HG02642 (cell line): Measurements from ENCODE around the gene OR4M1.
"Not testable (repeated sequence)": the region's sequence is repeated elsewhere in the genome, so short reads cannot be mapped to it uniquely, and the experiment has no call there.

Experiments
- ATAC-seq: cut with Tn5 transposase; IDR thresholded peaks from one replicate; pipeline ENCODE4 v1.9.1; 2021; ENCODE audit warnings: mild to moderate bottlenecking; ENCODE audit not compliant: unreplicated experiment, poor library complexity

OR4M1 gene

DNA sequence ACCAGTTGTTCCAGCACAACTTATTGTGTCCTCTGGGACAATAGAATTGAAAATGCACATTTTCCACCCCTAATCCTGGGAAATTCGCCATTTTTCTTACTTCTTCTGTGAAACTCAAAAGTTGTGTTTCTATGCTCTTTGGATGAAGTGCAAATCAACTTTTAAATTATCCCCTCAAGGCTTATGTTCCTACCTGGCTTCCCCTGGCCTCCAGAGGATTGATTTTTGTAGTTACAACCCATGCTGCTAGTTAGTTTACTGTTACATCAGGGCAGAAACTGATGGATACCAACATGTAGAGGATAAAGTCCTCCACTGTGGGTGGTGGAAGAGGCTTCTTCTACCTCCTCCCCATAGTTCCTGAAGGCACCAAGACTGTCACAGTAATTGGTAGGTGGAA is at the start of gene OR4M1:
OR4M1 (plus strand) TSS at position 301 of the 400 bp plus-strand sequence. CDS start 6,819 bp downstream, outside the sequence.
- ATAC-seq: not testable (repeated sequence)

DNA sequence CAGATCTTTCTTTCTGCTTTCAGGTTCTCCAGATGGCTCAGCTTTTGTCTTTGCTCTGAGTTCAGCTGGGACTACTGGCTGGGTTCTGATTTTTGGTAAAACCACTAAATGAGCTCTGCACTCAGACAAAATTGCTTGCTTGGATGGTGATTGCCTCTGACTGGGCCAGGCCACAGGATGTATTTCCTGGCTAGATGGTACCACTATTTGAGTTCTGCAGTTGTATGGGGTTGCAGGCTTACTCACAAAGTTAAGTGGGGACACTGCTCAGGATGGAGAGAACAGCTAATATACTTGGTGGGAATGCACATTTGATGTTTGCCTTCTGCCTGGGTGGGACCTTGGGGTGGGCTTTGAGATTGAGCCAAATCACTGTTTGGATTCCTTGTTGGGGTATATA is 43.9 kb upstream of the OR4M1 start:
- no peak for ATAC-seq

- no peak for ATAC-seq
These were observed 43.5 kb upstream of the OR4M1 start for GRCh38 chr14:19729763-19730162.

GRCh38 chr14:19733893-19734292 is 39.4 kb upstream of the OR4M1 start:
- not testable (repeated sequence) for ATAC-seq

DNA sequence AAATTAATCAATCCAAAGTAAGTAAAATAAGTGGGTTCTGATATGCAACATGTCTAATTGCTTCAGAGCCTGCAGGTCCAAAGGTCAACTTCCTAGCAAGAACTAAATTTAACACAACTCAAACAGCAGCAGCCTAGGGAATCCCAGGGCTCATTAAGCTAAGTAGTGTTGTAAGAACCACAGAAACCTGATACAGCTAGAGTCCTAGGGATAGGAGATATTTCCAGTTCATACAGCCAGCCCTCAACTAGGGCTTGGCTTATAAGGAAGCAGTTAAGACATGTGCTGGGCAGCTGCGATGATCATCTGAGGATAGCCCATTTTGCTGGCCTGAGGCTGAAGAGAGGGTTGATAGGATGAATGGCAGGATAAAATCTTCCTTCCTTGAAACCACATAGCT is 30.0 kb upstream of the OR4M1 start, which contains the start of gene OR4Q3:
OR4Q3 (plus strand) TSS at position 316 of the 400 bp plus-strand sequence.
- ATAC-seq: no peak

DNA sequence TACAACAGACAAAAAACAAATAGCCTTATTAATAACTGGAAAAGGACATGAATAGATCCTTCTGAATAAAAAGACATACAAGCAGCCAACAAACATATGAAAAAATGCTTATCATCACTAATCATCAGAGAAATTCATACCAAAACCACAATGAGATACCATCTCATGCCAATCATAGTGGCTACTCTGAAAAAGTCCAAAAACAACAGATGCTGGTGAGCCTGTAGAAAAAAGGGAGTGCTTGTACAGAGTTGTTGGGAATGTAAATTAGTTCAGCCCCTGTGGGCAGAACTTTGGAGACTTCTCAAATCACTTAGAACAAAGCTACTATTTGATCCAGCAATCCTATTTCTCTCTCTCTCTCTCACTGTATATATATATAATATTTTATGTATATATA is 21.0 kb upstream of the OR4M1 start:
- ATAC-seq: not testable (repeated sequence)

- no peak for ATAC-seq
These were observed 19.1 kb upstream of the OR4M1 start for GRCh38 chr14:19754172-19754571.

- ATAC-seq: not testable (repeated sequence)
These were observed 1.8 kb upstream of the OR4M1 start for GRCh38 chr14:19771491-19771890.

- no peak for ATAC-seq
These were observed 1.3 kb upstream of the OR4M1 start for GRCh38 chr14:19771895-19772430.

- not testable (repeated sequence) for ATAC-seq
These were observed 850 bp upstream of the OR4M1 start for GRCh38 chr14:19772454-19772853.

DNA sequence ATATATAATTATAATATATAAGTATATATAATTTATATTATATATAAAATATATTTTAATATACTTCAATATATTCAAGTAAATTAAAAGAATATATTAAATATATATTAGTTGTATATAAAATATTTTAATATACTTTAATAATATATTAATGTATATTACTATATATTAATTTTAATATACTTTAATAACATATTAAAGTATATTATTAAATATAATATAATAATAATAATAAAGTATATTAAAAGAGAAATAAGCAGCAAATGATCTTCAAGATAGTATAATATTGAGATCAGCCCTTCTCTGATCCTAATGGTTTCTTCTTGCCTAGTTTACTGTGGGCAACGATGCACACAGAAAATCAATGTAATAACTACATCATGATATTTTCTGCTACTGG is 2.3 kb downstream of the OR4M1 start:
- ATAC-seq: no peak

DNA sequence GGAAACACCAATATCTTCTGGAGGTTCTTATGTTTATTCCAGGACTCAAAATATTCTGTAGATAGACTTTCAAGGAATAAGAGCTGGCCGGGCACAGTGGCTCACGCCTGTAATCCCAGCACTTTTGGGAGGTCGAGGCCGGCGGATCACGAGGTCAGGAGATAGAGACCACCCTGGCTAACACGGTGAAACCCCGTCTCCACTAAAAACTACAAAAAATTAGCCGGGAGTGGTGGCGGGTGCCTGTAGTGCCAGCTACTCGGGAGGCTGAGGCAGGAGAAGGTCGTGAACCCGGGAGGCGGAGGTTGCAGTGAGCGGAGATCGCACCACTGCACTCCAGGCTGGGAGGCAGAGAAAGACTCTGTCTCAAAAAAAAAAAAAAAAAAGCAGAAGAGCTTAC is 12.5 kb downstream of the OR4M1 start:
- ATAC-seq: not testable (repeated sequence)

DNA sequence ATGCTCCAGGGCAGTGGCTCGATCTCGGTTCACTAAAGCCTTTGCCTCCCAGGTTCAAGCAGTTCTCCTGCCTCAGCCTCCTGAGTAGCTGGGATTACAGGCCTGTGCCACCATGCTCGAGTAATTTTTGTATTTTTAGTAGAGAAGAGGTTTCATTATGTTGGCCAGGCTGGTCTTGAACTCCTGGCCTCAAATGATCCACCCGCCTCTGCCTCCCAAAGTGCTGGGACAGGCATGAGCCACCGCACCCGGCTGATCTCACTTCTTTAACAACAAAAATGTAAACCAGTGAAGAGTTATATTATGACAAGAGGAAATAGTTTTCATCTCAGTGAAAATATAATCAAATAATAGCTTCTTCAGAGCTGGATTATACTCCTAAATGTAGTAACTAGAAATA is 14.0 kb downstream of the OR4M1 start:
- not testable (repeated sequence) for ATAC-seq

GRCh38 chr14:19788150-19788549 is 14.8 kb downstream of the OR4M1 start:
- not testable (repeated sequence) for ATAC-seq

DNA sequence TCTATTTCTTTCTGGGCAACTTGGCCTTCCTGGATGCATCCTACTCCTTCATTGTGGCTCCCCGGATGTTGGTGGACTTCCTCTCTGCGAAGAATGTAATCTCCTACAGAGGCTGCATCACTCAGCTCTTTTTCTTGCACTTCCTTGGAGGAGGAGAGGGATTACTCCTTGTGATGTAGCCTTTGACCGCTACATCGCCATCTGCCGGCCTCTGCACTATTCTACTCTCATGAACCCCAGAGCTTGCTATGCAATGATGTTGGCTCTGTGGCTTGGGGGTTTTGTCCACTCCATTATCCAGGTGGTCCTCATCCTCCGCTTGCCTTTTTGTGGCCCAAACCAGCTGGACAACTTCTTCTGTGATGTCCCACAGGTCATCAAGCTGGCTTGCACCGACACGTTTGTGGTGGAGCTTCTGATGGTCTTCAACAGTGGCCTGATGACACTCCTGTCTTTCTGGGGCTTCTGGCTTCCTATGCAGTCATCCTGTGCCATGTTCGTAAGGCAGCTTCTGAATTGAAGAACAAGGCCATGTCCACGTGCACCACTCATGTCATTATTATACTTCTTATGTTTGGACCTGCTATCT is 23.3 kb downstream of the OR4M1 start:
- ATAC-seq: not testable (repeated sequence)

- ATAC-seq: no peak
These were observed 26.6 kb downstream of the OR4M1 start for GRCh38 chr14:19799880-19800279.

GRCh38 chr14:19800282-19801117 is 27.2 kb downstream of the OR4M1 start:
- no peak for ATAC-seq

- no peak for ATAC-seq
These were observed 27.8 kb downstream of the OR4M1 start for GRCh38 chr14:19801118-19801464.

DNA sequence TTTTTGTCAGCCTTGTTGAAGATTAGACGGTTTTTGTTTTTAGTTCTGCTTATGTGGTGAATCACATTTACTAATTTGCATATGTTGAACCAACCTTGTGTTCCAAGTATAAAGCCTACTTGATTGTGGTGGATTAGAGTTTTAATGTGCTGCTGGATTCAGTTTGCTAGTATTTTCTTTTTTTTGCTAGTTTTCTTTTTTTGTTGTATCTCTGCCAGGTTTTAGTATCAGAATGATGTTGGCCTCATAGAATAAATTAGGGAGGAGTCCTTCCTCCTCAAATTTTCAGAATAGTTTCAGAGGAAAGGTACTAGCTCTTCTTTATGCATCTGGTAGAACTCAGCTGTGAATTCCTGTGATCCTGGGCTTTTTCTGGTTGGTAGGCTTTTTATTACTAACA is 30.2 kb downstream of the OR4M1 start, which contains the start of gene OR4N2:
OR4N2 (plus strand) TSS at position 301 of the 400 bp plus-strand sequence. CDS start 23,679 bp downstream, outside the sequence.
- ATAC-seq: not testable (repeated sequence)

DNA sequence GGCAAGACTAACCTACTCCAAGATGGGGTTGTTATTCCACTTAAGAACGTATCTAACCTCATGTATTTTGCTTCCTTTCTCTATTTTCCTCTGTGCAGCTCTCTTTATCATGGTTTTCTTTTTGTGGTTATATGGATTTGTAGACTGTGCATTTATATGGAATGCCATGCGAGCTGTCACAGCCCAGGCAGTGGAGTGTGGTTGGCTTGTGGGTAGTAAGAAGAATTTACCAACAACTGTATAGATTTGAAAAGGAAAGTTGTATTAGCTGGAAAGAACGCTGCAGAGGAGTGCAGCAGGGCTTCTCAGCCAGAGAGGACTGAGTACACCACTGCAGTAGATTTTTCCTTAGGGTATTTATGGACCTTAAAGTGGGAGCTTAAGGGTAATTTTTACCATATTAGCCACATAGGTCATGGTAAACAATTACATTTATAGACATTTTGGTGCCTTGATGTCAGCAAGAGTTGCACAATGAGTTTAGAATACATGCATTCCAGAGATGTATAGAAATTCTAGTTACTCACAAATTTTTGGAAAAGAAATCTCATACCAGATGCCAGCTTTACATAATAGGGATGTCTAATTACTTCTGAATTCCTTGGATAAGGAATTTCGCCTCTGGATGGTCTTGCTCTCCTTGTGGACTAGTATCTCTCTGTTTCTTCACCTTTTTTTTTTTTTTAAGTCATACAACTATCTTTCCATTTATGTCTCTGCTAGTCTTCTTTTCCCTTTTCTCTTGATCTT is 40.0 kb downstream of the OR4M1 start:
- not testable (repeated sequence) for ATAC-seq

DNA sequence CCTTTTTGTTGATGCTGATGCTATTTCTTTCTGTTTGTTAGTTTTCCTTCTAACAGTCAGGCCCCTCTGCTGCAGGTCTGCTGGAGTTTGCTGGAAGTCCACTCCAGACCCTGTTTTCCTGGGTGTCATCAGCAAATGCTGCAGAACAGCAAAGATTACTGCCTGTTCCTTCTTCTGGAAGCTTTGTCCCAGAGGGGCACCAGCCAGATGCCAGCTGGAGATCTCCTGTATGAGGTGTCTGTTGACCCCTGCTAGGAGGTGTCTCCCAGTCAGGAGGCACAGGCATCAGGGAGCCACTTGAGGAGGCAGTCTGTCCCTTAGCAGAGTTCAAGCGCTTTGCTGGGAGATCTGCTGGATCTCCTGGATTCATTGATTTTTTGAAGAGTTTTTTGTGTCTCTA is 46.6 kb downstream of the OR4M1 start:
- not testable (repeated sequence) for ATAC-seq
